ENCODE results near the gene LGALS3.
A peak's percentile ranks its signal among the peaks of the same experiment; 100 is the strongest.

Gene LGALS3

GRCh38 chr14:55101698-55102097 is 27.4 kb upstream of the LGALS3 start:
- Histone ChIP-seq H3K9ac (ENCODE audit: low read length) (no peak overlapping the region), H3K27ac (ENCODE audit: low read length) (no peak overlapping the region), H3K4me3 (ENCODE audit: low read length) (no peak overlapping the region), H3K9me3 (ENCODE audit: control insufficient read depth, low read depth, low read length) (no peaks in the 10 kb centered on the region), H3K4me1 (ENCODE audit: control insufficient read depth, low read depth, low read length) (peaks cover 19% of the 10 kb centered on the region), H3K36me3 (ENCODE audit: control insufficient read depth, low read depth, low read length) (no peaks in the 10 kb centered on the region), H3K27me3 (ENCODE audit: control insufficient read depth, insufficient read depth, low read length) (no peaks in the 10 kb centered on the region)

- Histone ChIP-seq H3K27ac (ENCODE audit: low read length) (no peak overlapping the region), H3K4me1 (ENCODE audit: control insufficient read depth, low read depth, low read length) (peaks cover 19% of the 10 kb centered on the region), H3K9ac (ENCODE audit: low read length) (peak overlapping the region; percentile 21), H3K4me3 (ENCODE audit: low read length) (no peak overlapping the region), H3K27me3 (ENCODE audit: control insufficient read depth, insufficient read depth, low read length) (no peaks in the 10 kb centered on the region), H3K9me3 (ENCODE audit: control insufficient read depth, low read depth, low read length) (no peaks in the 10 kb centered on the region), H3K36me3 (ENCODE audit: control insufficient read depth, low read depth, low read length) (no peaks in the 10 kb centered on the region)
Measured at GRCh38 chr14:55102141-55102621, 26.9 kb upstream of the LGALS3 start.

DNA sequence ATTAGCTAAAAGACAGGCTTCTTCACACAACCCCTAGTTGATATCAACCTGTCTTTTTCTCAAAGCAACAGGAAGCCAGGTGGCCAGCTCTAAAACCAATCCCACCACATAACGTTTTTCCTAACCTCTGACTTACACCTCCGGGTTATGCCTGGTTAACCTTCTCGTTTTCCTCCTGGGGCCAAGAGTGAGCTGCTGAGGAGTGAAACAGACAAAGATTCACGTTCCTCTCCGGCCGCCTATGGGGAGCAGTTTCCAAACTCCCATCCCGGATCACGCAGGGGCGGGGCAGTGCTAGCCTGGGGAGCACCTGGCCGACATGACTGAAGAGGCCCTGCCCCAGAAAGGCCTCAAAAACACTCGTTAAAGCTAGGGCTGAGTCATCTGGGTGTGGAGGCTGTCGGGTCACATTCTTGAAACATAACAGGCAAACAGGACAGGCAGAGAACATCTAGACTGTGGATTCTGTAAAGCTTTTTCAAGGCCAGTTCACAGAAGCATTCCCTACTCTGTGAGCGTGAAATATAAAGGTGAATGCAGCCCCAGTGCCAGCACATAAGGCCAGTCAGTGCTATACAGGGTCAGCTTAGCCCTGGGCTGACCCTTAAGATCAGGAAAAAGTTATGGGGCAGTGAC is 25.9 kb upstream of the LGALS3 start:
- peaks cover 26% of the 10 kb centered on the region for H3K4me1 ChIP-seq (ENCODE audit: control insufficient read depth, low read depth, low read length)

GRCh38 chr14:55103971-55104954 is 24.8 kb upstream of the LGALS3 start:
- Histone ChIP-seq H3K27me3 (ENCODE audit: control insufficient read depth, insufficient read depth, low read length) (no peaks in the 10 kb centered on the region), H3K36me3 (ENCODE audit: control insufficient read depth, low read depth, low read length) (no peaks in the 10 kb centered on the region), H3K9me3 (ENCODE audit: control insufficient read depth, low read depth, low read length) (no peaks in the 10 kb centered on the region), H3K9ac (ENCODE audit: low read length) (no peak overlapping the region), H3K27ac (ENCODE audit: low read length) (no peak overlapping the region), H3K4me1 (ENCODE audit: control insufficient read depth, low read depth, low read length) (peaks cover 27% of the 10 kb centered on the region), H3K4me3 (ENCODE audit: low read length) (no peak overlapping the region)

More for the DNA sequence above, 25.9 kb upstream of the LGALS3 start:
- Histone ChIP-seq H3K9ac (ENCODE audit: low read length) (peak overlapping the region; percentile 21), H3K36me3 (ENCODE audit: control insufficient read depth, low read depth, low read length) (no peaks in the 10 kb centered on the region), H3K27me3 (ENCODE audit: control insufficient read depth, insufficient read depth, low read length) (no peaks in the 10 kb centered on the region), H3K4me3 (ENCODE audit: low read length) (no peak overlapping the region), H3K27ac (ENCODE audit: low read length) (peak overlapping the region; percentile 40), H3K9me3 (ENCODE audit: control insufficient read depth, low read depth, low read length) (no peaks in the 10 kb centered on the region)

DNA sequence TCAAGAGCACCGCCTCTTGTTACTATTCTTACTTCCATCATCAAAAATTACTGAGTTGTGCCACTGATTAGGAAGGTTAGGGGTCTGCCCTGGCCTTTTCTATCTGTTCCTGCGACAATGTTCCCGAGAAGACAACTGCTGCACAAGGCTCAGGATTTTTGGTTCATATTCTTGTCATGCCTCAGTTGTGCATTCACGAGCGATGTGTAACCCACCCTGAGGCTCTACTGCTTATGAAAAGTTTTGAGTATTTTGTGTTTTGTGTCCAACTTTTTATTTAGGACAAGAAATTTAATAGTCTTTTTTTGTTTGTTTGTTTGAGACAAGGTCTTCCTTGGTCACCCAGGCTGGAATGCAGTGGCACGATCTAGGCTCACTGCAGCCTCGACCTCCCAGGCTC is 23.1 kb upstream of the LGALS3 start:
- Histone ChIP-seq H3K36me3 (ENCODE audit: control insufficient read depth, low read depth, low read length) (no peaks in the 10 kb centered on the region), H3K9me3 (ENCODE audit: control insufficient read depth, low read depth, low read length) (no peaks in the 10 kb centered on the region), H3K27me3 (ENCODE audit: control insufficient read depth, insufficient read depth, low read length) (no peaks in the 10 kb centered on the region), H3K27ac (ENCODE audit: low read length) (no peak overlapping the region), H3K4me3 (ENCODE audit: low read length) (no peak overlapping the region), H3K9ac (ENCODE audit: low read length) (no peak overlapping the region), H3K4me1 (ENCODE audit: control insufficient read depth, low read depth, low read length) (peaks cover 27% of the 10 kb centered on the region)

DNA sequence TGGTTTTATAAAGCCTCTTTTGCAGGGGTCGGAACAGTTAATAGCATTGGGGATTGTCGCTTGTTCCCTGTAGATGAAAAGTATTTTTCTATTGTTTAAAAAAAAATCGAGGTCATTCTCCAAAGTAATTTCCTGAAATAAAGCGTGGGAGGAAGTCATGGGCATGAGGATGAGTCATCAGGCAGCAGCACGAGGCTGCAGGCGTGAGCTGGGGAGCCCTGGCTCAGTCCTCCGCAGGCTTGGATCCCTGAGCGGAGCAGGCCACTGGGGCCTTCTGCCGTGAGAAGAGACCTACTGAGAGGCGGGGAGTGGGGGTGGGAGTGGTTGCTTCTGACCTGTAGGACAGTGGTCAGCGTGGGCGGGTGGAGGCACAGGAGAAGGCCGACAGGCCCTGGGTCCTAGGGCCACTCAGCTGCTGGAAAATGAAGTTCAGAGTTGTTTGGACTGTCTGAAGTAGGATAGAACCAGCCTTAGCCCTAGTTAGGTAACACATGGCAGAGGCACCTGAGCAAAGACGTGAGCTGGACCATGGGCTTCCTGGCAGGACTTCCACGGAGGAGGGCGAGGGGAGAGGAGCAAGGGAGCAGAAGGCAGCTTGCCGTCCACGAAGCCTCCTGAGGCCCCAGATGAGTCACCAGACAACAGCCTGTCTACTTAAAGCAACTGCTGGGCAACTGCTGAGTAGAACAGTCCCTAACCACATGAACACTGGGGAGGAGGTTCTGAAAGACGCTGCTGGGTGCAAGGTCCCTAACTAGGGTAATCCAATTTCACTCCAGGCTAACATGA is 21.1 kb upstream of the LGALS3 start:
- Histone ChIP-seq H3K4me1 (ENCODE audit: control insufficient read depth, low read depth, low read length) (peaks cover 19% of the 10 kb centered on the region), H3K36me3 (ENCODE audit: control insufficient read depth, low read depth, low read length) (no peaks in the 10 kb centered on the region), H3K9ac (ENCODE audit: low read length) (no peak overlapping the region), H3K9me3 (ENCODE audit: control insufficient read depth, low read depth, low read length) (no peaks in the 10 kb centered on the region), H3K4me3 (ENCODE audit: low read length) (no peak overlapping the region), H3K27me3 (ENCODE audit: control insufficient read depth, insufficient read depth, low read length) (no peaks in the 10 kb centered on the region), H3K27ac (ENCODE audit: low read length) (no peak overlapping the region)

GRCh38 chr14:55109836-55110235 is 19.2 kb upstream of the LGALS3 start:
- no peak overlapping the region for H3K27ac ChIP-seq (ENCODE audit: low read length)
- no peaks in the 10 kb centered on the region for H3K27me3 ChIP-seq (ENCODE audit: control insufficient read depth, insufficient read depth, low read length)
- peaks cover 9% of the 10 kb centered on the region for H3K4me1 ChIP-seq (ENCODE audit: control insufficient read depth, low read depth, low read length)
- H3K9me3 ChIP-seq (ENCODE audit: control insufficient read depth, low read depth, low read length), result no peaks in the 10 kb centered on the region
- H3K9ac ChIP-seq (ENCODE audit: low read length), result no peak overlapping the region
- H3K4me3 ChIP-seq (ENCODE audit: low read length), result no peak overlapping the region
- H3K36me3 ChIP-seq (ENCODE audit: control insufficient read depth, low read depth, low read length), result no peaks in the 10 kb centered on the region

GRCh38 chr14:55111122-55111708 is 17.8 kb upstream of the LGALS3 start:
- H3K36me3 ChIP-seq (ENCODE audit: control insufficient read depth, low read depth, low read length), result no peaks in the 10 kb centered on the region
- peaks cover 9% of the 10 kb centered on the region for H3K4me1 ChIP-seq (ENCODE audit: control insufficient read depth, low read depth, low read length)
- H3K9ac ChIP-seq (ENCODE audit: low read length), result no peak overlapping the region
- H3K9me3 ChIP-seq (ENCODE audit: control insufficient read depth, low read depth, low read length), result no peaks in the 10 kb centered on the region
- H3K27me3 ChIP-seq (ENCODE audit: control insufficient read depth, insufficient read depth, low read length), result no peaks in the 10 kb centered on the region
- no peak overlapping the region for H3K4me3 ChIP-seq (ENCODE audit: low read length)
- no peak overlapping the region for H3K27ac ChIP-seq (ENCODE audit: low read length)

DNA sequence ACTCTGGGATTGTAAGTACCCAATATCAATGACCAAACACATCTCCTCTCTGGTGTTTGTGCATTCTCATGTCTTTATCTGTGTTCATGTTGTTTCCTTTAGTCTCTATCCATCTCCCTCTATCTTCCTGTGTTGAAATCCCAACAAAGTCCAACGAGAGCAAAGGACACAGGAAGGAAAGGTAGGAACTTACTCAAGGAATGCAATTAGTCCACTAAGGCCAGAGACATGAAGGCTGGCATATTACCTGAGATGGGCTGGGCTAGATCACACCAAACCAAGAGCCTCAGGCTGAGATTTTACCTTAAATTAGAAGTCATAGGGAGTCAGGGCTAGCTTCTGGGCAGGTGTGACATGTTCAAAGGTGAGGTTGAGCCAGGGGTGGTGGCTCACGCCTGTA is 14.3 kb upstream of the LGALS3 start:
- H3K9me3 ChIP-seq (ENCODE audit: control insufficient read depth, low read depth, low read length), result no peaks in the 10 kb centered on the region
- H3K36me3 ChIP-seq (ENCODE audit: control insufficient read depth, low read depth, low read length), result no peaks in the 10 kb centered on the region
- no peak overlapping the region for H3K4me3 ChIP-seq (ENCODE audit: low read length)
- no peak overlapping the region for H3K27ac ChIP-seq (ENCODE audit: low read length)
- H3K27me3 ChIP-seq (ENCODE audit: control insufficient read depth, insufficient read depth, low read length), result no peaks in the 10 kb centered on the region
- H3K9ac ChIP-seq (ENCODE audit: low read length), result no peak overlapping the region
- no peaks in the 10 kb centered on the region for H3K4me1 ChIP-seq (ENCODE audit: control insufficient read depth, low read depth, low read length)

GRCh38 chr14:55115460-55115859 is 13.6 kb upstream of the LGALS3 start:
- Histone ChIP-seq H3K9me3 (ENCODE audit: control insufficient read depth, low read depth, low read length) (no peaks in the 10 kb centered on the region), H3K27ac (ENCODE audit: low read length) (no peak overlapping the region), H3K36me3 (ENCODE audit: control insufficient read depth, low read depth, low read length) (no peaks in the 10 kb centered on the region), H3K9ac (ENCODE audit: low read length) (no peak overlapping the region), H3K27me3 (ENCODE audit: control insufficient read depth, insufficient read depth, low read length) (no peaks in the 10 kb centered on the region), H3K4me3 (ENCODE audit: low read length) (no peak overlapping the region), H3K4me1 (ENCODE audit: control insufficient read depth, low read depth, low read length) (no peaks in the 10 kb centered on the region)

GRCh38 chr14:55115861-55116245 is 13.2 kb upstream of the LGALS3 start:
- H3K27ac ChIP-seq (ENCODE audit: low read length), result no peak overlapping the region
- no peaks in the 10 kb centered on the region for H3K4me1 ChIP-seq (ENCODE audit: control insufficient read depth, low read depth, low read length)

More at GRCh38 chr14:55115861-55116245, 13.2 kb upstream of the LGALS3 start:
- H3K36me3 ChIP-seq (ENCODE audit: control insufficient read depth, low read depth, low read length), result no peaks in the 10 kb centered on the region
- no peaks in the 10 kb centered on the region for H3K9me3 ChIP-seq (ENCODE audit: control insufficient read depth, low read depth, low read length)
- H3K27me3 ChIP-seq (ENCODE audit: control insufficient read depth, insufficient read depth, low read length), result no peaks in the 10 kb centered on the region
- no peak overlapping the region for H3K4me3 ChIP-seq (ENCODE audit: low read length)
- H3K9ac ChIP-seq (ENCODE audit: low read length), result no peak overlapping the region
